GM23338 (cell line): ENCODE results near the gene F3. TPM values are rescaled to one million over a fixed set of nuclear protein-coding genes. Genes with fewer than 3 reads are reported as not detected.

Source experiments
- ATAC-seq: fragments of 200-7000 bp; cut with Tn5 transposase; 3 replicates; pipeline ENCODE4 v1.9.1; 2020
- DNase-seq: peaks from one replicate; pipeline ENCODE4 v3.0.0-alpha.2; 2015; ENCODE audit warnings: low spot score
- H2AFZ ChIP-seq: fragments of 200-600 bp; sonication (generic); 2 replicates; pipeline ENCODE4 v1.8.0; 2016; ENCODE audit warnings: antibody characterized with exemption, mild to moderate bottlenecking, moderate library complexity
- H3F3A ChIP-seq: fragments of 200-600 bp; sonication (generic); replicated peaks from 2 replicates; pipeline ENCODE4 v1.8.0; 2017; ENCODE audit warnings: antibody characterized with exemption, mixed run types, low read depth
- H3K27ac ChIP-seq: fragments of 200-600 bp; sonication (generic); 2 replicates; pipeline ENCODE4 v1.6.1; 2016; ENCODE audit warnings: low read depth
- H3K27me3 ChIP-seq: fragments of 200-600 bp; sonication (generic); 2 replicates; pipeline ENCODE4 v1.8.0; 2016; ENCODE audit warnings: mild to moderate bottlenecking, mixed run types, moderate library complexity; ENCODE audit not compliant: insufficient read depth
- H3K36me3 ChIP-seq: fragments of 200-600 bp; sonication (generic); 2 replicates; pipeline ENCODE4 v1.8.0; 2016; ENCODE audit warnings: mild to moderate bottlenecking; ENCODE audit not compliant: insufficient read depth
- H3K4me1 ChIP-seq: fragments of 200-600 bp; sonication (generic); 2 replicates; pipeline ENCODE4 v1.8.0; 2016; ENCODE audit warnings: mild to moderate bottlenecking, moderate library complexity; ENCODE audit not compliant: insufficient read depth
- H3K4me2 ChIP-seq: fragments of 200-600 bp; sonication (generic); 2 replicates; pipeline ENCODE4 v1.7.1; 2017; ENCODE audit warnings: mixed run types
- H3K4me3 ChIP-seq: fragments of 200-600 bp; sonication (generic); 2 replicates; pipeline ENCODE4 v1.6.1; 2016; ENCODE audit warnings: mixed run types
- H3K79me2 ChIP-seq: fragments of 200-600 bp; sonication (generic); replicated peaks from 2 replicates; pipeline ENCODE4 v1.8.0; 2017; ENCODE audit warnings: mild to moderate bottlenecking; ENCODE audit not compliant: insufficient read depth
- H3K9me2 ChIP-seq: fragments of 200-600 bp; sonication (generic); 2 replicates; pipeline ENCODE4 v1.8.0; 2017; ENCODE audit not compliant: insufficient read depth
- H4K20me1 ChIP-seq: fragments of 200-600 bp; sonication (generic); replicated peaks from 2 replicates; pipeline ENCODE4 v1.8.0; 2017; ENCODE audit warnings: mild to moderate bottlenecking; ENCODE audit not compliant: insufficient read depth
- H3K27ac Mint-ChIP-seq: 2 replicates; pipeline ENCODE4 v1.8.0; 2020; ENCODE audit warnings: inconsistent platforms, mild to moderate bottlenecking, moderate library complexity, mixed read lengths
- H3K27me3 Mint-ChIP-seq: 3 replicates; pipeline ENCODE4 v1.8.0; 2022; ENCODE audit warnings: low read depth, mild to moderate bottlenecking, moderate library complexity, mixed read lengths, inconsistent platforms; ENCODE audit not compliant: insufficient read depth, poor library complexity
- H3K36me3 Mint-ChIP-seq: 3 replicates; pipeline ENCODE4 v1.8.0; 2021; ENCODE audit warnings: low read depth, mild to moderate bottlenecking, inconsistent platforms, moderate library complexity, mixed read lengths
- H3K4me1 Mint-ChIP-seq: 3 replicates; pipeline ENCODE4 v1.8.0; 2020; ENCODE audit warnings: mild to moderate bottlenecking, inconsistent platforms, mixed read lengths
- H3K4me3 Mint-ChIP-seq: 3 replicates; pipeline ENCODE4 v1.8.0; 2021; ENCODE audit warnings: moderate library complexity, mild to moderate bottlenecking, inconsistent platforms, mixed read lengths
- H3K9me3 Mint-ChIP-seq: 3 replicates; pipeline ENCODE4 v1.8.0; 2020; ENCODE audit warnings: moderate library complexity, mild to moderate bottlenecking, inconsistent platforms, mixed read lengths
- CREB1 ChIP-seq: fragments of 250-450 bp; sonication (Bioruptor Pico); IDR thresholded peaks from 2 replicates; pipeline ENCODE4 v1.5.0; 2020; ENCODE audit warnings: low read depth, mild to moderate bottlenecking, moderate library complexity
- ETS1 ChIP-seq: IDR thresholded peaks from 2 replicates; pipeline ENCODE4 v1.6.1; 2016; ENCODE audit warnings: antibody characterized with exemption
- EZH2 ChIP-seq: fragments of 200-600 bp; sonication (generic); IDR thresholded peaks from one replicate; pipeline ENCODE4 v1.8.0; 2017; ENCODE audit warnings: antibody characterized with exemption, mild to moderate bottlenecking, low read depth; ENCODE audit not compliant: unreplicated experiment
- EZH2phosphoT487 ChIP-seq: fragments of 200-600 bp; sonication (generic); IDR thresholded peaks from one replicate; pipeline ENCODE4 v1.8.1; 2018; ENCODE audit warnings: antibody characterized with exemption; ENCODE audit not compliant: unreplicated experiment
- JUNB ChIP-seq: IDR thresholded peaks from one replicate; pipeline ENCODE4 v1.6.1; 2016; ENCODE audit warnings: antibody characterized with exemption; ENCODE audit not compliant: unreplicated experiment
- NANOG ChIP-seq: IDR thresholded peaks from 2 replicates; pipeline ENCODE4 v1.6.1; 2016; ENCODE audit warnings: antibody characterized with exemption, borderline replicate concordance
- POLR2AphosphoS5 ChIP-seq: IDR thresholded peaks from 2 replicates; pipeline ENCODE4 v1.6.1; 2016; ENCODE audit warnings: antibody characterized with exemption, low read depth
- REST ChIP-seq: IDR thresholded peaks from one replicate; pipeline ENCODE4 v1.6.1; 2018; ENCODE audit warnings: antibody characterized with exemption; ENCODE audit not compliant: unreplicated experiment
- STAT1 ChIP-seq: IDR thresholded peaks from one replicate; pipeline ENCODE4 v1.6.1; 2016; ENCODE audit warnings: antibody characterized with exemption; ENCODE audit not compliant: unreplicated experiment
- ZNF331 ChIP-seq: fragments of 250-450 bp; sonication (Bioruptor Pico); IDR thresholded peaks from 2 replicates; pipeline ENCODE4 v1.5.0; 2020; ENCODE audit warnings: low read depth, mild to moderate bottlenecking, moderate library complexity
- polyA plus RNA-seq: library from polyadenylated mRNA; unstranded; fragments of >200 nt; fragmentation: Nextera tagmentation; extraction: Ambion mirVana; gene quantifications from 2 replicates; pipeline ENCODE4 v1.2.1, GENCODE V29; 2016
- total RNA-seq: library from RNA; depleted of rRNA; stranded (reverse); fragments of >200 nt; shearing (Covaris generic); gene quantifications from 2 replicates; pipeline ENCODE4 v1.2.3, GENCODE V29; 2014

F3 gene
- total and polyA plus RNA-seq, 2 experiments from 2014 or later, result 6.9 to 9.7 TPM

GRCh38 chr1:94553931-94554330 lies 12.4 kb upstream of the F3 start:
- Mint-ChIP-seq H3K4me3 (no peak overlapping the region), H3K4me1 (peaks cover 42% of the 10 kb centered on the region)
- H2AFZ ChIP-seq, result no peak overlapping the region; the same call in 1 of the 2 replicates

GRCh38 chr1:94553323-94553730 lies 11.8 kb upstream of the F3 start:
- H4K20me1 ChIP-seq, result no peaks in the 10 kb centered on the region
- TF ChIP-seq ZNF331 (CRISPR knock-in tag), result no peak
- no peak for TF ChIP-seq CREB1 (CRISPR knock-in tag)
- no peak for TF ChIP-seq STAT1
- no peak for TF ChIP-seq REST
- no peak for TF ChIP-seq EZH2phosphoT487
- TF ChIP-seq EZH2, result no peak

More at GRCh38 chr1:94553931-94554330, 12.4 kb upstream of the F3 start:
- no peak overlapping the region; the same call in 1 of the 2 replicates for H3K4me2 ChIP-seq
- peaks cover 26% of the 10 kb centered on the region for H3K4me1 ChIP-seq
- no peak overlapping the region for H3K27ac ChIP-seq
- no peaks in the 10 kb centered on the region for H3K79me2 ChIP-seq
- TF ChIP-seq ZNF331 (CRISPR knock-in tag) (no peak), EZH2phosphoT487 (no peak), EZH2 (no peak), JUNB (no peak), ETS1 (no peak), STAT1 (no peak), NANOG (no peak), CREB1 (CRISPR knock-in tag) (no peak), POLR2AphosphoS5 (no peak), REST (no peak)
- no peaks in the 10 kb centered on the region for H3F3A ChIP-seq
- H3K27ac Mint-ChIP-seq, result no peak overlapping the region
- H3K9me2 ChIP-seq, result no peaks in the 10 kb centered on the region
- no peaks in the 10 kb centered on the region for H3K36me3 Mint-ChIP-seq
- no peak overlapping the region for H3K4me3 ChIP-seq
- no peaks in the 10 kb centered on the region for H3K27me3 Mint-ChIP-seq
- no peaks in the 10 kb centered on the region for H3K27me3 ChIP-seq
- no peak for DNase-seq
- H4K20me1 ChIP-seq, result no peaks in the 10 kb centered on the region
- ATAC-seq, result no peak
- H3K9me3 Mint-ChIP-seq, result no peaks in the 10 kb centered on the region
- no peaks in the 10 kb centered on the region for H3K36me3 ChIP-seq

More at GRCh38 chr1:94553323-94553730, 11.8 kb upstream of the F3 start:
- H3K4me2 ChIP-seq, result peak overlapping the region; percentile 41
- no peak for DNase-seq
- no peaks in the 10 kb centered on the region for H3K9me2 ChIP-seq
- H3K27ac Mint-ChIP-seq, result no peak overlapping the region; the same call in 1 of the 2 replicates
- no peaks in the 10 kb centered on the region for H3K27me3 ChIP-seq
- H3F3A ChIP-seq, result no peaks in the 10 kb centered on the region
- no peaks in the 10 kb centered on the region for H3K79me2 ChIP-seq
- peak; percentile 21; the same call in 2 of the 3 replicates for ATAC-seq
- H3K36me3 Mint-ChIP-seq, result no peaks in the 10 kb centered on the region
- H3K27me3 Mint-ChIP-seq, result no peaks in the 10 kb centered on the region
- no peak overlapping the region for H3K4me3 Mint-ChIP-seq
- no peaks in the 10 kb centered on the region for H3K9me3 Mint-ChIP-seq
- no peaks in the 10 kb centered on the region for H3K36me3 ChIP-seq
- no peak overlapping the region; the same call in 1 of the 2 replicates for H3K4me3 ChIP-seq
- no peak overlapping the region for H3K27ac ChIP-seq
- H2AFZ ChIP-seq, result no peak overlapping the region
- H3K4me1 ChIP-seq, result peaks cover 26% of the 10 kb centered on the region
- H3K4me1 Mint-ChIP-seq, result peaks cover 42% of the 10 kb centered on the region
